Liver (tissue), 3 donors: Measurements from ENCODE around the gene PPT1.

Experiments used
- ATF3 ChIP-seq: IDR thresholded peaks from 2 replicates; pipeline ENCODE4 v1.6.1; 2016; ENCODE audit warnings: antibody characterized with exemption
- CTCF ChIP-seq: fragments of 150-350 bp; IDR thresholded peaks from 2 replicates; pipeline ENCODE4 v1.5.1; 2017; ENCODE audit warnings: improper control_type of control experiment, low read depth, low read length; ENCODE audit not compliant: missing input control
- EGR1 ChIP-seq, 2 donors: IDR thresholded peaks; 2 replicates each; pipeline ENCODE4 v1.6.1; 2016 to 2018; ENCODE audit warnings: antibody characterized with exemption in 2 of 2, low read depth in 2 of 2
- FOXA1 ChIP-seq: IDR thresholded peaks from 2 replicates; pipeline ENCODE4 v1.6.1; 2016; ENCODE audit warnings: antibody characterized with exemption
- GABPA ChIP-seq, 2 donors: IDR thresholded peaks in 1 of 2; conservative IDR thresholded peaks in 1 of 2; 2 replicates each; pipeline ENCODE4 v1.6.1; 2016; ENCODE audit warnings: antibody characterized with exemption in 2 of 2, mild to moderate bottlenecking in 1 of 2, moderate library complexity in 1 of 2
- HNF4G ChIP-seq: IDR thresholded peaks from 2 replicates; pipeline ENCODE4 v1.6.1; 2016; ENCODE audit warnings: antibody characterized with exemption
- JUND ChIP-seq, 2 donors: IDR thresholded peaks; 2 replicates each; pipeline ENCODE4 v1.6.1; 2016; ENCODE audit warnings: antibody characterized with exemption in 2 of 2
- NR2F2 ChIP-seq: IDR thresholded peaks from 2 replicates; pipeline ENCODE4 v1.6.1; 2016; ENCODE audit warnings: antibody characterized with exemption
- RAD21 ChIP-seq, 2 donors: IDR thresholded peaks; 2 replicates each; pipeline ENCODE4 v1.6.1; 2016; ENCODE audit warnings: antibody characterized with exemption in 2 of 2, mild to moderate bottlenecking in 2 of 2
- REST ChIP-seq: IDR thresholded peaks from 2 replicates; pipeline ENCODE4 v1.6.1; 2016; ENCODE audit warnings: antibody characterized with exemption, mild to moderate bottlenecking
- RXRA ChIP-seq, 2 donors: IDR thresholded peaks; 2 replicates each; pipeline ENCODE4 v1.6.1; 2017 to 2018; ENCODE audit warnings: antibody characterized with exemption in 2 of 2, mild to moderate bottlenecking in 1 of 2
- donor health status: healthy.
- donor health status: healthy.

GRCh38 chr1:40073062-40073461 is 24.0 kb downstream of the PPT1 start:
- TF ChIP-seq NR2F2 (no peak), RAD21 (IDR thresholded peaks at IDR 0.05) (no peak), ATF3 (no peak), CTCF (no peak), REST (no peak), EGR1 (IDR thresholded peaks at IDR 0.05; ENCODE audit: low read depth in 2 of 2) (no peak), GABPA (IDR thresholded peaks at IDR 0.05 in 1 of 2, conservative IDR thresholded peaks at IDR 0.05 in 1 of 2) (no peak), HNF4G (no peak), RXRA (IDR thresholded peaks at IDR 0.05) (no peak), FOXA1 (no peak), JUND (IDR thresholded peaks at IDR 0.05) (no peak)
